Neural cell (in vitro differentiated cells): ENCODE data around the gene ZSWIM8.

Experiments
- CTCF ChIP-seq: fragments of 450-650 bp; IDR thresholded peaks from 2 replicates; pipeline ENCODE4 v1.5.1; 2014; ENCODE audit warnings: antibody characterized with exemption, mild to moderate bottlenecking, moderate library complexity; ENCODE audit not compliant: poor library complexity, severe bottlenecking
- EZH2 ChIP-seq: fragments of 200-600, 300-800 bp; shearing (Covaris generic), sonication (generic); IDR thresholded peaks from 2 replicates; pipeline ENCODE4 v1.6.1; 2014; ENCODE audit warnings: antibody characterized with exemption, low read length, borderline replicate concordance, mild to moderate bottlenecking; ENCODE audit not compliant: insufficient read depth, poor library complexity, severe bottlenecking
- POLR2AphosphoS5 ChIP-seq: IDR thresholded peaks from 2 replicates; pipeline ENCODE4 v1.6.1; 2012
- RAD21 ChIP-seq: fragments of 450-650 bp; conservative IDR thresholded peaks from 2 replicates; pipeline ENCODE4 v1.6.1; 2014; ENCODE audit warnings: antibody characterized with exemption, mild to moderate bottlenecking, moderate library complexity
- REST ChIP-seq: IDR thresholded peaks from 2 replicates; pipeline ENCODE4 v1.6.1; 2012; ENCODE audit warnings: borderline replicate concordance

DNA sequence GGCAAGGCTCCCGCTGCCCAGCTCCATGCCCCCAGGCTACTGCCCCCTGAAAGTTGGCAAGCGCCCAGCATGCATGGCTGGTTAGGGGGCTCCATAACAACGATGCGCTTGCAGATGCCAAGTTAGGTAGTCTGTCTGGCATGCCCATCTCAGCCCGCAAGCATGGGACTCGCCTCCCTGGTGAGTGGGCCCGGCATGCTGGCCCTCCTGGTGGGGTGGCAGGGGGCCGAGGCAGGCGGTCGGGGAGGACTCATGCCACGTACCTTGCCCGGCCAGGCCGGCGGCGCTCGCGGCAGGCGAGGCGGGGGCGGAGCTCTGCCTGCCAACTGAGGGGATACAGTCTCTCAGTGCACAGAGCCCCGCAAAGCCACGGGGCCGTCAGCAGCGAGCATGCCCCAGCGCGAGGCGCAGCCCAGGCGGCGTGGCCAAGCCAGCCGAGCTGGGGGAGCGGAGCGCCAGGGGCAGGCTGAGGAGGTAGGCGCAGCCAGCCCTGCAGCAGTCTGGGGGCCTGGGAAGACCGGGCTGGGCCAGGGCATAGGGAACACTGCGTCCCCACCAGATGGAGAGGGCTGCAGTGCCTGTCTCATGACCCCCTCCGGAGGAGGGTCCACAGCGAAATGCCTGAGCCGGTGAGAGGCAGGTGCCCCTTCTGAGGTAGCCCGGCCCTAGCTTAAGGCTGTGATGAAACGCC is 54.0 kb downstream of the ZSWIM8 start:
- TF ChIP-seq CTCF: no peak
- no peak for TF ChIP-seq EZH2
- TF ChIP-seq POLR2AphosphoS5: no peak
- no peak for TF ChIP-seq RAD21
- no peak for TF ChIP-seq REST
